Occipital lobe (tissue), 2 donors: ENCODE results near the gene RHBDL1. TPM values are rescaled to one million over a fixed set of nuclear protein-coding genes. Genes with fewer than 3 reads are reported as not detected.
A peak's percentile ranks its signal among the peaks of the same experiment; 100 is the strongest.
"Not testable (repeated sequence)": the region's sequence is repeated elsewhere in the genome, so short reads cannot be mapped to it uniquely, and the experiment has no call there.

Source experiments
- DNase-seq: peaks from one replicate; lab custom pipeline; 2025; lab: John Stamatoyannopoulos, UW
- total RNA-seq: library from RNA; depleted of rRNA; stranded (reverse); fragments of >200 nt; gene quantifications from one replicate; pipeline ENCODE4 v1.2.3, GENCODE V29; 2014

RHBDL1 gene
- total RNA-seq, 1 donor from 2014 or later, result 1.4 TPM

DNA sequence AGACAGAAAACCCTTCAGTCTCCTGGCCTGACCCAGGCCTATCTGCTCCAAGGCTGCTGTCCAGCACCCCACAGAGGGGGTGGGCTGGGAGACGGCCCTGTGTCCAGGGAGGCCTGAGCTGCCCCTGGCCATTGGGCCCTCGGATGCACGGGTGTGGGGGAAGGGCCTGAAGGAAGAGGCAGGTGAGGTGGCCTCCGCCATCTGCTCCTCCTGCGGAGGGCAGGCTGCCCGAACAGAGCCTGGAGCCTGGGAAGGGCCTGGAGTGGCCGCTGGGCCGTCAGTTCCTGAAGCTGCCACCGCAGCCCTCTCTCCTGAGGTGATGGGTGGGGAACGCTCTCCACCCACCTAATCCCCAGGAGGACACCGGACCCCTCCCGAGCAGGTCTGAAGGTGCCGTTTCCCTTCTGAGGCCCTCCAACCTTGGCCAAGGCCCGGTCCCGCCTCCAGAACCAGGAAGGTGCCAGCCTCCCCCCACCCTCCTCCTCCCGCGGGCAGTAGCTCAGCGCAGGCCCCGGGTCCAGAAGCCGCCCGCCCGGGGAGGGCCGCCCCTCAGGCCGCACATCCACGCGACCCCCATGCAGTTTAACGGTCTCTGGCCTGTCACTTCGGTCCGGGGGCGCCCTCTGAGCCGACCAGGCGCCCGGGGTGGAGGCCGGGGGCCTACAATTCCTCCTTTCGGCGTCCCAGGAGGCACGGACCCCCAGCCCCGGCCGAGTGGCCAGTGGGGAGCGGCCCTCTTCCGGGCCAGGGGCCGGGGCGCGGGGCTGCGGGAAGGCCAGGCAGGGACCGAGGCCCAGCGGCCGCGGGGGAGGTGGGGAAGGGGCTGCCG lies 29.3 kb downstream of the RHBDL1 start:
- DNase-seq, result no peak

DNA sequence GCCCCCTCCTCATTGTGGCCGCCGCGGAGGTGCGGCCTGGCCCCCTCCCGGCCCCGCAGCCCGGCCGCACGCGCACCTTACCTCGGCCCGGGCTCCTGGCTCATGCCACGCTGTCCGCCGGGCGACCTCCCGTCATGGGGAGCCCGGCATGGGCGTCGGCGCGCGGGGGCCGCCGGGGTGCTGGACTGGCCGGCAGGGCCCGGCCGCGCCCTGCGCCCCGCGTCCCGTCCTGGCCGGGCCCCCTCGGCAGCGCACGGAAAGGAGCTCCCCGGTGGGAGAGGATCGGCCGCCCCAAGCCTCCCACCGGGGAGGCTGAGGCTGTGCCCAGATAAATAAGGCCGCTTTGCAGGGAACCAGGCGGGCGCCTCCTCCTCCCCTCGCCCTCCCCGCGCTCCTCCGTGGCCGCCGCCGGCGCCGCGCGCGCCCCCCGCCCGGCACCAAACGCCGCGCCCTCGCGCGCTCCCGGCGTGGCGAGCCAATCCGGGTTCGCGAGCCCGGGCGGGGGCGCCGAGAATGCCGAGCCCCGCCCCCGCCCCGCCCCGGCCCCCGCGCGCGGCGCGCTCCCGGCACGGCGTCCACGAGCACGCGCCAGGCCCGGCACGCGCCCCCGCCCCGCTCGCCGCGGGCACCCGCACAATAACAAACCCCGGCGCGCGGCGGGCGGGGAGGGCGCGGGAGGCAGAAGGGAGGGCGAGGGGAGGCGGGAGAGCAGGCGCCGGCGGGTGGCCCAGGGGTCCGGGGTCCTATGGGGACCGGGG lies 30.1 kb downstream of the RHBDL1 start, which contains the start of gene FBXL16:
Gene FBXL16 (minus strand): TSS at position 371 of the 758 bp plus-strand sequence. CDS start 8,396 bp downstream, outside the sequence.
- peak; percentile 67 for DNase-seq

DNA sequence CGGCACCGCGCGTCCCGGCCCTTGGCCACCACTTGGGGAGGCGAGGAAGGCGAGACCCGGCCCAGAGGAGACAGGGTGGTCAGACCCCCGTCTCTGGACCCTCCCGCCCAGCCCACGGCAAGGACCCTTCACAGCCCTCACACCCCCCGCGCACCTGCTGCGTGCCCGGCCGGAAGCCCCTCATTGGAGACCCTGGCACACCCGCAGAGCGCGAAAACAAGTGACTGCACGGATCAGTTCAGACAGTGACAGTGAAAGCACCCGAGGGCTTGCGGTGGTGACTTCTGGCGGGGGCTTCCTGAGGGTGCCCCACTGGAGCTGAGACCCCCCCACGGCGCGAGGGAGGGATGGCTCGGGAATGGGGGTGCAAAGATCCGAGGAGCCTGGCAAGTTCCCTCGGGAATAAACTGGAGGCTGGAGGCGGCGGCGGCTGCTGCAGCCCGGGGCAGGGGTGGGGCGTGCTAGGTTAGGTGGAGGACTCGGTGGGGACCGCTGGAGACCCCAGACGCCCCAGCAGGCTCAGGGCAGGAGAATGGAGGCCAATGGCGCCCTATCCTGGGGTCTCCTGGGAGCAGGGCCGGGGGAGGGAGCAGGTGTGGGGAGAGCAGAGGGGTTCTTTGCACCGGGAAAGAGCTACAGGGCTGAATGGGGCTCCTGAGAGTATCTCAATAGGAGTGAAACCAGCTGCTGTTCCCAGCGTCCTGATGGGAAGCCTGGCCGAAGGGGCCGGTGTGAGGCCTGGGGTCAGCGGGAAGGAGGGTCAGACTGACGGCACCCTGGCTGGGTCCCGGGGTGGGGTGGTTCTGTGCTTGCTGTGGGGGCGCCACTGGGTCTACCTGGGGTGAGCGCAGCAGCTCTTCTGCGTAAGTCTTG lies 31.0 kb downstream of the RHBDL1 start:
- DNase-seq, result no peak

DNA sequence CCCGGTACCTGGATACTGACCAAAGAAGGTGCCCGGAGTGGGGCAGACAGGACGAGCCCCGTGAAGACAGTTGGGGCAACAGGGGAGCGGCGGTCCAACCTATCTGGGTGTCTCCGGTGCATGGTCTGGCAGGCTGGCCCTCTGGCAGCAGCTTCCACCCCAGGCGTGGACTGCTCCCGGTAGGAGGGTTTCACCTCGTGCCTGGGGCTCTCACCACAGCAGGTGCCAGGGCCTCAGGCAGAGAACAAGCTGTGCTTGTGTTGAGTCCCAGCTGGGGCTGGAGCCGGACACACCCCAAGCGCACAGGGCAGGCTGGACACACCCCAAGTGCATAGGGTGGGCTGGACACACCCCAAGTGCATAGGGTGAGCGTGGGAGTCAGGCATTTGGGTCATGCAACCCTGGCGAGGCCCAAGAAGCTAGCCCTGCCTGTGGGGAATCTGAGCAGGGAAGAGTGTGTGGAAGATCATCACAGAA lies 31.6 kb downstream of the RHBDL1 start:
- no peak for DNase-seq

DNA sequence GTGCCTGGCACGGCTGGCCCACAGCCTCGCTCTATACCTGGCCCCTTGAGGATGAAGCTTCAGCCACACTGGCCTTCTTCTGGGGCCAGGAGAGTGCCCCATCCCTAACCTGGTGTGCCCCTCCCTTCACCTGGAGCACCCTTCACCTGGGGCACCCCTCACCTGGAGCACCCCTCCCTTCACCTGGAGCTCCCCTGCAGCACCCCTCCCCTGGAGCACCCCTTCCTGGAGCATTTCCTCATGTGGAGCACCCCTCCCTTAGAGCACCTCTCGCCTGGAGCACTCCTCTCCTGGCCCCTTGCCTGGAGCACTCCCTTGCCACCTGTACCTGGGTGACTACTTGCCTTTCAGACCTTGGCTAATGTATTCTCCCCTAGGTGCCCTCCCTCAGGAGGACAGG lies 32.5 kb downstream of the RHBDL1 start:
- DNase-seq, result no peak

DNA sequence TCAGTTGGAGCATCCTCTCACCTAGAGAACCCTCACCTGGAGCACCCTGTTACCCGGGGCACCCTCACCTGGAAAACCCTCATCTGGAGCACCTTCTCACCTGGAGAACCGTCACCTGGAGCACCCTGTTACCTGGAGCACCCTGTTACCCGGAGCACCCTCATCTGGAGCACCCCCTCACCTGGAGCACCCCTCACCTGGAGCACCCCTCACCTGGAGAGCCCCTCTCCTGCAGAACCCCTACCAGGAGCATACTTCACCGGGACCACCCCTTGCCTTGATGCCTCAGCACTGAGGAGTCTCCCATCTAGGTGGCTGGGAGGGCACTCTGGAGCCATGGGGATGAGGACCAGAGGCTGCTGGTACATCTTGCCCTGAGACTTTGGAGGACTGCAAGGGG lies 33.5 kb downstream of the RHBDL1 start:
- DNase-seq, result no peak

DNA sequence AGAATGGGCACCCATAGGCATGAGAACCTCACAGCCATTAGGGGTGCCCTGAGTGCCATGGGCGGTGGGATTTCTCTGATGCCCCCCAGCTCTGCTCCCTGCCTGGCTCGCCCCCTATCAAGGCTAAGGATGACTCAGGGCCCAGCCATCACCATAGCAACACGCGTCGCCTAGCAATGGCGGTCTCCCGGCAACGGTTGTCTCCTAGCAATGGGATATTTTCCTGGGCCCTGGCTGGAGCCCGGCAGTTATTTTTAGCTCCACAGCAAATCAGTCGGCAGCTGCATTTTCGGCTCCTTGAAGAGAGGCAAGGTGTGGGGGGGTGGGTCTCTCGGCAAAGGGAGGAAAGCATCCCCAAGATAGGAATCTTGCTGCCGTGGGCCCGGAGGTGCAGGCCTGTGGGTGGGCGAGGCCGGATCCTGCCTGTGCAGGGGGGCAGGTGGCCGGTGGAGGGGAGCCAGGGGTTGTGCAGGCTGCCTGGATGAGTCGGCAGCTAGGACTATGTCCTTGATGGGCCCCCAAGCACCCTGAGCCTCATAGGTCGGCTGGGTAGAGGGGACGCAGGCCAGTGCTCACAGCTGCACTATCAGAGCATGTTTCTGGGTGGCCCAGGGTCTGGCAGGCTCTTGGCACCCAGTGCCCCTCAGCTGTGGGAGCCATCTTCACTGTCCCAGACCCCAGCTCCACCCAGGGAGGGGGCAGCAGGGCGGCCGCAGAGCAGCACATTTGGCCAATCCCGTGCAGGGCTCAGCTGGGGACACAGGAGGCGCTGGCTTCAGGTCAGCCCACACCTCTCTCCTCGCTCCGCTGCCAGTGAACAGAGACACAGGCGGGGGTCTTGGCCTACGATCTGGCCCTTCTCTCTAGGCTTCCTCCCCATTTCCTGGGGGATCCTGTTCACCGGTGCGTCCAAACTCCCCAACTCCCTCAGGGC lies 34.4 kb downstream of the RHBDL1 start:
- peak; percentile 90 for DNase-seq

DNA sequence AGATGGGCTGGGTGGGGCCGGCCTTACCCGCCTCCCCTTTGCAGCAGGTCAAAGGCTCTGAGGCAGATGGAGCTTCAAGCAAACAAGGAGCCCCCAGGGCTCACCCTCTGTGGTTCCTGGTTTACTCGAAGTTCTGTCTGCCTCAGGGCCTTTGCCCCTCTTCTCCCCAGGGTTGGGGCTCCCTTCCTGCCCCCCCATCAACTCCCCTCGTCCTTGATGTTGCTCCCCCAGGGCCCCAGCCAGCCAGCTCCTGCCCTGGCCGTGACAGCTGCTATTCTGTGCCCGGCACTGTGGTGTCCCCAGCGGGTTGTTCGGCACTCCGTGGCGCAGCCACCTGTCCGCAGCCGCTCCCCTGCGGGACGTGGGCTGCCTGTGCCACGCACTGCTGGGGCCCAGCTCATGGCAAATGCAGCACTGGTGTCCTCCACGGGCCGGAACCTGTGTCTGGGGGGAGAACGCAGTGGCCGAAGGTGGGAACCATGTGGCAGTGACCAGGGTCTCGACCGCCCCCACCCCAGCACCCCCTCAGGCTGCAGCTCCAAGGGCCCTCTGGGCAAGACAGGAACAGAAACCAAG lies 35.1 kb downstream of the RHBDL1 start:
- DNase-seq, result no peak

DNA sequence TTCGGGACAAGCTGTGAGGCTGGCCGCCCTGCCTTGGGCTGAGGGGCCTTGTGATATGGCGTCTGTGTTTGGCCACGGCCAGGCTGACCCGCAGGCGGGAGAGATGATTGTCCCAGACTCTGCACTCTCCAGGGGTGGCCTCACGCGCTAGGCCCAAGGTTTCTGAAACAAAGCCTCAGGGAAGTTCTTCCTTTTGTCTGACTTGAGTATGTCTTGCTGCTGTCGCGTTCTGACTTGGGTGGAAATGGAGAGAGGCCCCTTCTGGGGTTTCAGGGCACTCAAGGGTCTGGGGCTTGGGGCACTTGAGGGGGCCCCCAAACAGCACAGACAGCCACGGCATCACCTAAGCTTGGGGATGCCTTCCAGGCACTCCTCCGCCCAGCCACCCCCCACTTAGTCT lies 35.6 kb downstream of the RHBDL1 start:
- DNase-seq, result no peak

DNA sequence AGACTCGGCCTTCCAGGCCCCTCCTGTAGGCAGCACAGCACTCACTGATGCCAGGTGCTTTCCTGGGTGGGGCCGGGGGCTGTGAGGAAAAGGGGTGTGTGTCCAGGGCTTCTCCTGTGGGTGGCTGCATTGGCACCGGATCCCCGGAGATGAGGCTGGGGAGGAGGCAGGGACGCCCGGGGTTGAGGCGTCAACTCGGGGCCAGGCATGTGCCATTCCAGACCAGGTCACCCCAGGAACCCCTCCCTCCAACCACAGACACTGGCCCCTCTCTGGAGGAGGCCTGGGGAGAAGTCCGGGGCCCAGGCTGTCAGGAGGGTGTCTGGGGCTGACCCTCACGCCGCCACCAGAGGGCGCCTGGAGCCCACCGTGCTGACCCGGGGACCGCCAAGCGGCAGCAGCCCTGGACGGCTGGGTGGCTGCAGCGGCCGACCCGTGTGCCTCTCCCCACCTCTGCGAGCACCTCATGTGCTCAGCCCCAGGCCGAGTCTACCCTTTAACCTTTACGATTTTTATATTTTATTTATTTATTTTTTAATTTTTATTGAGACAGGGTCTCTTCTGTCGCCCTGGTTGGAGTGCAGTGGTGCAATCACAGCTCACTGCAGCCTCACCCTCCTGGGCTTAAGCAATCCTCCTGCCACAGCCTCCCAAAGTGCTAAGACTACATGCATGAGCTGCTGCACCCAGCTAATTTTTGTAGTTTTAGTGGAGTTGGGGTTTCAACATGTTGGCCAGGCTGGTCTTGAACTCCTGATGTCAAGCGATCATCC lies 36.3 kb downstream of the RHBDL1 start:
- peak; percentile 36 for DNase-seq

DNA sequence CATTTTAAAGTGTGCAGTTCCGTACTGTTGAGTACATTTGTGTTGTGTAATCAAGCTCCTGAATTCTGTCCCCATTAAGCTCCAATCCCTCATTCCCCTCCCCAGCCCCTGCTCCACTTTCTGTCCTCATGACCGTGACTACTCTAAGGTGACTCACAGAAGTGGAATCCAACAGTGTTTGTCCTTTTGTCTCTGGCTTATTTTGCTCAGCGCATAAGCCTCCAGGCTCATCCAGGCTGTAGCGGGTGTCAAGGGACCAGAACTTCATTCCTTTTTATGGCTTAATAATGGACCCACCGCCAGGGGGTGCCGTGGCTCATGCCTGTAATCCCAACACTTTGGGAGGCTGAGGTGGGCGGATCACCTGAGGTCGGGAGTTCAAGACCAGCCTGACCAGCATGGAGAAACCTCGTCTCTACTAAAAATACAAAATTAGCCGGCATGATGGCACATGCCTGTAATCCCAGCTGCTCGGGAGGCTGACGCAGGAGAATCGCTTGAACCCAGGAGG lies 37.3 kb downstream of the RHBDL1 start:
- DNase-seq, result not testable (repeated sequence)

DNA sequence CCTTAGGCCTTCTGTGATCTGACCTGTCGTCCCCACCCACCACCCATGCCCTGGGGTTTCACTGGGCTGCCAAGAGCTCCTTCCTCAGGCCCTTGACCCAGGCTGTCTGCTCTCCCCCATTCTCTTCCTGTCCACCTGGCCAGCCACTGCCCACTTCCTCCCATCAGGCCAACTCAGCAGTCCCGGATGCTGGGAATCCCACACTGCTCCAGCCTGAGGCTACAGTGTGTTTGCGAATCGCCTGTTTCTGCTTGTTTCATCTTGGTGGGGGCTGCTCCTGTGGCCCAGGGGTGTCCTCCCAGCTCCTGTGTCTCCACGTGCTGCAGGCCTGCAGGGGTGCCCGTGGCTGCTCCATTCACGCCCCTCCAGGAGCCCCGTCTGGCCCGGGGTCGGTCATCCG lies 38.6 kb downstream of the RHBDL1 start:
- no peak for DNase-seq

DNA sequence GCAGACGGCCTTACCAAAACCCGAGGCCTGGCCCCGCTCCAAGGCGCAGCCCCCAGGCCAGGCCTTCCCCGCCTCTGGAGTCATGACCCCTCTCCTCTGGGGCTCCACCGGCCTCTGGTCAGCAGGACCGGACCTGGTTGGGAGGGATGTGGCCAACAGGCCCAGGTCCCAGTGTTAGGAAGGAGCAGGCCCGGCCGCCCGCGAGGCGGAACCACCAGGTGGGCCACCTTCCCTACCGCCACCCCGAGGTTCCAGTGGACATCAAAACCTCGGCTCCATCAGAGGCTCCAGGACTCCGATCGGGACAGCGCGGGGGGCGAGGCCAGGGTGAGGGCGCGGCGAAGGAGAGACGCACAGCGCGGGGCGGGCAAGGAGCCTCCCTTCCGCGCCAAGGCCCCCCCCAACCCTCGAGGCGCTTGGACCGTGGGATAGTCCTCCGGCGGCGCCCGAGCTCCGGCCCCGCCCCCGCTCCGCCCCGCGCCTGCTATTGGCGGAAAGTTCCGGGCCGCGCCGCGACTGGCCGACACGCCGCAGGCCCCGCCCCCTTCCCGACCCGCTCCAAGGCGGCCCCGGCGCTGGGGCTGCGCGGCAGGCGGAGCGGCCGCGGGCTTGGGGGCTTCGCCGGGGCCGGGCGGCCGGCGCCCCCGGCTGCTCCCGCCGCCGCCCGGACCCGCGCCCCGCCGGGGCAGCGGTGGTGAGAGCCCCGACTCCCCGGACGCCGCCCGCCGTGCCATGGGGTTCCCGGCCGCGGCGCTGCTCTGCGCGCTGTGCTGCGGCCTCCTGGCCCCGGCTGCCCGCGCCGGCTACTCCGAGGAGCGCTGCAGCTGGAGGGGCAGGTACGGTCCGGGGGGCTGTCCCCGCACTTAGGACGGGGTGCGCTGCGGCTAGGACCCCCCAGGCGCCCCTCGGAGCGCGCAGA lies 39.3 kb downstream of the RHBDL1 start, which contains the start of gene METRN:
Gene METRN (plus strand): TSS at position 561 of the 919 bp plus-strand sequence. CDS start 172 bp downstream, at position 733.
- peak; percentile 85 for DNase-seq

DNA sequence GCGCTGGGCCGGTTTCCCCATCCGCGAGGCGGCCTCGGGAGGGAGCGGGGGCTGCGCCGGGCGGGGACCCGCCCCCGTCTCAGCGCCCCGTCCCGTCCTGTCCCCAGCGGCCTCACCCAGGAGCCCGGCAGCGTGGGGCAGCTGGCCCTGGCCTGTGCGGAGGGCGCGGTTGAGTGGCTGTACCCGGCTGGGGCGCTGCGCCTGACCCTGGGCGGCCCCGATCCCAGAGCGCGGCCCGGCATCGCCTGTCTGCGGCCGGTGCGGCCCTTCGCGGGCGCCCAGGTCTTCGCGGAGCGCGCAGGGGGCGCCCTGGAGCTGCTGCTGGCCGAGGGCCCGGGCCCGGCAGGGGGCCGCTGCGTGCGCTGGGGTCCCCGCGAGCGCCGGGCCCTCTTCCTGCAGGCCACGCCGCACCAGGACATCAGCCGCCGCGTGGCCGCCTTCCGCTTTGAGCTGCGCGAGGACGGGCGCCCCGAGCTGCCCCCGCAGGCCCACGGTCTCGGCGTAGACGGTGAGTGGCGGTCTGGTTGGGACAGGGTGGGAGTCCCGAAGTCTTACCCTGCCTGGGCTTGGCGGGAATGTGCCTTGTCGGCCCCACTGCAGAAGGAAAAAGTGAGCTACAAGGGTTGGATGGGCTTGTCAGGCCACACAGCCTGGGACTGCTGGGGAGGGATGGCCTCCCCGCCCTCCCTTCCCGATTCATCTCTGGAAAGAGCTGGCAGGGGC lies 40.2 kb downstream of the RHBDL1 start:
- no peak for DNase-seq

DNA sequence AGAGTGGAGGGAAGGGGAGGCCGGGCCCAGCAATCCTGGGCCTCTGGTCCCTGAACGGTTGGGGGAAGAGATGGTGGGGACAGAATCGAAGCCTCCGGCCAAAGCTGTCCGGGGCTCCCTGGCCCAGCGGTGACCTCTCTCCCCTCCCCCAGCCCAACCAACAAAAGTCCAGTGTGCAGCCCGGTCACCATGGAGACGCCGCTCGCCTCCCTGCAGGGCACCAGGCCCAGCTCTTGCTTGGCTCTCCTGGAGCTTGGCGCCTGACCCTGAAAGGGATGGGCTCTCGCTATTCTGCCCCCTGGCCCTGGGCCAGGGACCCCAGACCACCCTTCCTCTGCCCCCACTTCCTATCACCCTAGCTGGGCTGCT lies 40.7 kb downstream of the RHBDL1 start:
- peak; percentile 74 for DNase-seq

DNA sequence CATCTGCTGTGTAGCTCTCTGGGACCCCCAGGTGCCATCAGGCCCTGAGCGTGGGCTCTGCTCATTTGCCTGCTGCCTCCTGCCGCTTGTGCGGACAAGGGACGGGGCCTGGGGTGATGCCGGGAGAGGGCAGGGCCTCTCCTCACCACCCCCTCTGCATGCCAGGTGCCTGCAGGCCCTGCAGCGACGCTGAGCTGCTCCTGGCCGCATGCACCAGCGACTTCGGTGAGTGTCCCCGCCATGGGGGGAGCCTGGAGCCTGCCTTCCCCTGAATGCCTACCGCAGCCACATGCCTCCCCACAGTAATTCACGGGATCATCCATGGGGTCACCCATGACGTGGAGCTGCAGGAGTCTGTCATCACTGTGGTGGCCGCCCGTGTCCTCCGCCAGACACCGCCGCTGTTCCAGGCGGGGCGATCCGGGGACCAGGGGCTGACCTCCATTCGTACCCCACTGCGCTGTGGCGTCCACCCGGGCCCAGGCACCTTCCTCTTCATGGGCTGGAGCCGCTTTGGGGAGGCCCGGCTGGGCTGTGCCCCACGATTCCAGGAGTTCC lies 41.4 kb downstream of the RHBDL1 start:
- no peak for DNase-seq
